HG02943 (cell line): ENCODE measurements around the gene KCTD16.

Experiments used
- ATAC-seq: cut with Tn5 transposase; IDR thresholded peaks from one replicate; pipeline ENCODE4 v1.9.1; 2021; ENCODE audit warnings: mild to moderate bottlenecking, low read depth, moderate library complexity; ENCODE audit not compliant: unreplicated experiment

KCTD16 gene

GRCh38 chr5:144393641-144394435 is 223.2 kb downstream of the KCTD16 start:
- no peak for ATAC-seq

GRCh38 chr5:144395704-144396103 is 225.0 kb downstream of the KCTD16 start:
- ATAC-seq: no peak

GRCh38 chr5:144403058-144403457 is 232.4 kb downstream of the KCTD16 start:
- ATAC-seq: no peak

GRCh38 chr5:144403817-144404420 is 233.2 kb downstream of the KCTD16 start:
- ATAC-seq: no peak

GRCh38 chr5:144404672-144405071 is 234.0 kb downstream of the KCTD16 start:
- no peak for ATAC-seq

GRCh38 chr5:144405991-144406390 is 235.3 kb downstream of the KCTD16 start:
- ATAC-seq: no peak

GRCh38 chr5:144406442-144406841 is 235.8 kb downstream of the KCTD16 start:
- no peak for ATAC-seq

GRCh38 chr5:144414202-144415029 is 243.7 kb downstream of the KCTD16 start:
- ATAC-seq: no peak

GRCh38 chr5:144416196-144416595 is 245.5 kb downstream of the KCTD16 start:
- ATAC-seq: no peak

- ATAC-seq: no peak
Measured at GRCh38 chr5:144418719-144419118, 248.0 kb downstream of the KCTD16 start.

- ATAC-seq: no peak
Measured at GRCh38 chr5:144421411-144421810, 250.7 kb downstream of the KCTD16 start.

GRCh38 chr5:144422018-144422727 is 251.5 kb downstream of the KCTD16 start:
- ATAC-seq: no peak

GRCh38 chr5:144427866-144428265 is 257.2 kb downstream of the KCTD16 start:
- ATAC-seq: no peak

GRCh38 chr5:144428326-144428725 is 257.7 kb downstream of the KCTD16 start:
- no peak for ATAC-seq

GRCh38 chr5:144429405-144429804 is 258.7 kb downstream of the KCTD16 start:
- ATAC-seq: no peak

GRCh38 chr5:144429905-144430304 is 259.2 kb downstream of the KCTD16 start:
- ATAC-seq: no peak

- no peak for ATAC-seq
Measured at GRCh38 chr5:144433140-144433822, 262.6 kb downstream of the KCTD16 start.

GRCh38 chr5:144433893-144434292 is 263.2 kb downstream of the KCTD16 start:
- ATAC-seq: no peak

GRCh38 chr5:144436007-144436406 is 265.3 kb downstream of the KCTD16 start:
- no peak for ATAC-seq

- no peak for ATAC-seq
Measured at GRCh38 chr5:144438237-144438636, 267.6 kb downstream of the KCTD16 start.
